GM12872 (cell line): ENCODE data around the gene MXD1.

ENCODE experiments used
- CTCF ChIP-seq: IDR thresholded peaks from 3 replicates; pipeline ENCODE4 v1.5.1; 2011; ENCODE audit warnings: low read depth, mild to moderate bottlenecking, low read length, moderate library complexity; ENCODE audit not compliant: insufficient read depth

MXD1 gene

DNA sequence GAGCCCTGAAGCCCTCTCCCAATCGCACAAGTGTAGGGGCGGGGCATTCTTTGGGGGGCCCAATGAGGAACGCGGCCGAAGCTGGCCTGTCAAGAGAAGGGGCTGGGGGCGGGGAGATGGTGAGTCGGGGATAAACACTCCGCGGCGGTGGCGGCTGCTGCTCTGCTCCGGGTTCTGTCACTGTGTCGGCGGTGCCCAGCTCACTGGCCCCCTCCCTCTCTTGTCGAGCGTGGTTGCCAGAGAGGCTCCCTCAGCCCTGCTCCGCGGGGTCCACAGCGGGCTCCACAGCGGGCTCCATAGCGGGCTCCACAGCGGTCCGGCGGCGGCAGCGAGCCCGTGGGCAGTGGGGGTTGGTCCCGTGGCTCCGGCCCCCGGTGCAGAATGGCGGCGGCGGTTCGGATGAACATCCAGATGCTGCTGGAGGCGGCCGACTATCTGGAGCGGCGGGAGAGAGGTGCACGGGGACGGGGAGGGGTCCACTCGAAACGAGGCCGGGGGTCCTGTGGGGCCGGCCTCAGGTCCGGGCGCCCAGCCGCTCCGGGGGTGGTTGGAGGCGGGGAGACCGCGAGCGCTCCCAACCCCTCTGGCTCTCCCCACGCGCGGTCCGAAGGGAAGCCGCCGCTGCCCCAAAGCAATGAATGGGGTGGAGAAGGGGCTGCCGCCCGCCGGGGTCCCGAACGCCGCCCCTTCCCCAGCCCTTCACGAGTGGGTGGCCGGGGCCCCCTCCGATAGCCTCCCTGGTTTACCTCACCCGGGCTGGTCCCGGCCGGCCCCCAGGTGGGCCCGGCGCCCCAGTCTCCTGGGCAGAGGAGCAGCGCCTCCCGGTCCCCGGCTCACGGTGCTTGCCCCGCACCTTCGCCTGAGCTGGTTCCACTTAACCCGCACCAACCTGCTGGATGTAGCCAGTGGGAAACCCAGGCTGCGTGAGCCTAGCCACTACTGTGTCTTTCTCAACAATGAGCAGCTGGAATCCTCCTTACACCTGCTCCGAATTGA, at the start of gene MXD1:
Gene MXD1 (plus strand): TSS at position 160 of the 996 bp plus-strand sequence. CDS start 222 bp downstream, at position 382.
- TF ChIP-seq CTCF: no peak

DNA sequence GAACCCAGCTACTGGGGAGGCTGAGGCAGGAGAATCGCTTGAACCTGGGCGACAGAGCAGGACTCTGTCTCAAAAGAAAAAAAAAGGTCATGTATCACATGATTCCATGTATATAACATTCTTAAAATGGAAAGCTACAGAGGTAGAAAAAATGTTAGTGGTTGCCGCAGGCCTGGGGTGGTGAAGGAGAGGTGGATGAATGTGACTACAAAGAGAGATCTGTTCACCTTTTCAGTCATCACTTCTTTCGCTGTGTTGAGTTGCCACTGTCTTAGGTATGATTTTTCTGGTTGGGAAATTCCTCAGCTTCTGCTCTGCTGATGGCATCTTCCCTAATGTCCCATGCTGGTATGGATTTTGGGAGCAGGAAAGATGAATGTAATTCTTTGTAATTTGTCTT, 26.5 kb upstream of the MXD1 start:
- no peak for TF ChIP-seq CTCF

GRCh38 chr2:69889302-69889701, 25.6 kb upstream of the MXD1 start:
- TF ChIP-seq CTCF: no peak

DNA sequence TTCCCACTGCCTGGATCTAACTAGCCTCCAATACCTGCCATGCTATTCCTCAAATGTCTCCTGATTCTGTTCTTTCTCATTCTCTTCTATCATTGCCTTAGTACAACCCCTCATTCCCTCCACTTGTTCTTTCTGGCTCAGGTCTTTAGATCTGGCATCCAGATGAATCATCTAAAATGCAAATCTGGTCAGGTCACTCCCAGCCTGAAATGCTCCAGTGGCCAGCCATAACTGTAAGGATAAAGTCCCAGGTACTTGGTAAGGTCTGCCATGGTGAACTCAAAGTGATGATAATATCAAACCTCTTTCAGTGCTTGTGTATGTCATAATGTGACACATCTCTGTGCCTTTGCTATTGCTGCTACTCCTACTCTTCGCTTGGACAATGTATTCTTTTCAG, 24.0 kb upstream of the MXD1 start:
- no peak for TF ChIP-seq CTCF

GRCh38 chr2:69893684-69894551, 21.0 kb upstream of the MXD1 start, which contains the start of gene SNRNP27:
SNRNP27 (plus strand) TSS chr2:69893956; CDS start chr2:69893985, 29 bp downstream.
- TF ChIP-seq CTCF: no peak

DNA sequence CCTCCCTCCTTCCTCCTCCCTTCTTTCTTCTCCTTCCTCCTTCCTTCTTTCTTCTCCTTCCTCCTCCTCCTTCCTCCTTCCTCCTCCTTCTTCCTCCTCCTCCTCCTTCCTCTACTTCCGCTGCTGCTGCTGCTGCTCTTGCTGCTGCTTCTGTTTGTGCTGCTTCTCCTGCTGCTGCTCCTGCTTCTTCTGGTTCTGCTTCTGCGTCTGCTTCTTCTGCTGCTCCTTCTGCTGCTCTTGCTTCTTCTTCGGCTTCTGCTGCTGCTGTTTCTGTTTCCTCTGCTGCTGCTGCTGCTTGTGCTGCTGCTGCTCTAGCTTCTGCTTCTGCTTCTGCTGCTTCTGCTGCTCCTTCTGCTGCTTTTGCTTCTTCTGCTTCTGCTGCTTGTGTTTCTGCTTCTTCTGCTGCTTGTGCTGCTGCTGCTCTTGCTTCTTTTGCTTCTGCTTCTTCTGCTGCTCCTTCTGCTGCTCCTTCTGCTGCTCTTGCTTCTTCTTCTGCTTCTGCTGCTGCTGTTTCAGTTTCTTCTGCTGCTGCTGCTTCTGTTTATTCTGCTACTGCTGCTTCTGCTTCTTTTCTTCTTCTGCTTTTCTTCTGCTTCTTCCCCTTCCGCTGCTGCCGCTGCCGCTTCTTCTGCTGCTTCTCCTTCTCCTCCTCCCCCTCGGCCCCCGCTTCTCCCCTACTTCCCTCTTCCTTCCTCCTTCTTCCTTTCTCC, 12.5 kb upstream of the MXD1 start:
- TF ChIP-seq CTCF: no peak
